Measurements from ENCODE around the gene BRAP.

BRAP gene

DNA sequence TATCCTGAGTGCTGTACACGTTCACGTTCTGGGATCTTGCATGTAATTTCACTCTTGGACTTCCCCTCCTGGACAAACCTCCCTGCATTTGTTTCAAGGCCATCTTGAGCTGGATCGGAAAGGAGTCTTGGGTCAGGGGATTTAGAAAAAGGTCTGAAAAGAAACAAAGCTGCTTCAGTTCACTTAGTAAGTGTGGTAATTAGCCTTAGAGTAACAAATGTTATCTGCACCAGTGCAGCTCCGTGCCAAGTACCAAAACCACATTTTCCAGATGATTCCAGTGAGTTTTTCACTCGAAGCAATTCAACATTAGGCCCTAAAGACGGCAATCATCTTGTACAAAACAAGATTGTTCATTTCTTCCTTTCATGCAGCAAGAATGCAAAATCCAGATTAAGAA, 47.2 kb downstream of the BRAP start:
- TF ChIP-seq REST (IDR thresholded peaks at IDR 0.05; ENCODE audit: insufficient read depth in 1 of 2, low read depth in 2 of 2, low read length in 2 of 2) (no peak), SIN3A (IDR thresholded peaks at IDR 0.05; ENCODE audit: borderline replicate concordance, insufficient read depth, low read length) (no peak), TAF1 (IDR thresholded peaks at IDR 0.05; ENCODE audit: borderline replicate concordance, insufficient read depth, low read length) (no peak), POLR2AphosphoS5 (IDR thresholded peaks at IDR 0.05; ENCODE audit: low read depth, low read length) (no peak), FOXP2 (optimal IDR thresholded peaks at IDR 0.05; ENCODE audit: borderline replicate concordance, extremely low read depth, extremely low read length, insufficient read depth) (no peak)

DNA sequence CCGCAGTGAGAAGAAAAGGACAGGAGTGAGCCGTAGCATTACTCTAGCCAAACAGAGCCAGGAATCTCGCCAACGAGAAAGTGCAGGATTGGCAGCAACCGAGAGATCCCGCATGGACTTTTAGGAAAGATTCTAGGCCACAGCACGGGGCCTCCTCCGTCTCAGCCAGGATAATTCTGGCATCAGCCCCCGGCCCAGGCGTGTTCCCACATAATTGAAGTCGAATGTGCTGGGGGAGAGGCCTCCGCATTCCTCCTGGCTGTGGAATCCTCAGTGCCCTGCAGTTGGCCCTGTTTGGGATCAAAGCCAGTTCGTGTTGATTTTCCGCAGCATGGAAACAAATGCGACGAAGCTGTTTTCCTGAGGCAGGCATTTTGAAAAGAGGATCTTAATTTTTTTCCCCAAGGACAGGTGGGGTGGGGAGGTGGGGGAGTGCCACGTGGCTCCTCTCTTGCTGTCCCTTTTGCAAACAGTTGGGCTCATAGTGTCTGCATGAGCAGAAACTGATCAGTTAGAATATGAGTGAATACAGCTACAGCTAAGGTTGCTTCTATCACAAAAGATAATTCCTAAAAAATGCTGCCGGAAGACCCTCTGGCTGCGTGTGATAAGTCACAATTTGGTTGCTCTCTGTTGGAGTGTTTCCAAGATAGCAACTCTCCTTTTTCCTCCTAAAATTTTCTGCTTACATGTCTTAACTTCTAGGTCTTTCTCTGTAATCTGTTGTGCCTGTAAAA, 49.4 kb downstream of the BRAP start:
- TF ChIP-seq REST (IDR thresholded peaks at IDR 0.05; ENCODE audit: insufficient read depth in 1 of 2, low read depth in 2 of 2, low read length in 2 of 2) (no peak), FOXP2 (optimal IDR thresholded peaks at IDR 0.05; ENCODE audit: borderline replicate concordance, extremely low read depth, extremely low read length, insufficient read depth) (peak; percentile 54), SIN3A (IDR thresholded peaks at IDR 0.05; ENCODE audit: borderline replicate concordance, insufficient read depth, low read length) (no peak)

DNA sequence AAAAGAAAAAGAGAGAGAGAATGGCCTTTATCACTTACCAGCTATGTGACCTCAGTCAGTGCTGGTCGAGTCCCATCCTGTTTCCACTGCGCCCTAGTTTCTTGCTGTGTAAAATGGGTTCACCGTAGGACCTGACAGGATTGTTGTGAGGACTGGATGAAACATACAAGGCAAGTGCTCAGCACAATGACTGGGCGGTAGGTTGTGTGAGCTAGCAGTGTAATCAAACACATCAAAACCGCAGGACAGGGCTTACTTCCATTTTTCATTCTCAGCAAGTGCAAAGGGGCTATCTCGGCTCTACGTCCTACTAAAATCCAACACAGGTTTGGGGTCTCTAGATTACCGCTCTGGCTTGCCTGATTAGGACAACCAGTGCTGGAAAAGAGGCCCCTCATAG, 50.2 kb downstream of the BRAP start:
- TF ChIP-seq TAF1 (IDR thresholded peaks at IDR 0.05; ENCODE audit: borderline replicate concordance, insufficient read depth, low read length) = no peak
- no peak for TF ChIP-seq REST (IDR thresholded peaks at IDR 0.05; ENCODE audit: insufficient read depth in 1 of 2, low read depth in 2 of 2, low read length in 2 of 2)
- no peak for TF ChIP-seq POLR2AphosphoS5 (IDR thresholded peaks at IDR 0.05; ENCODE audit: low read depth, low read length)
- no peak for TF ChIP-seq SIN3A (IDR thresholded peaks at IDR 0.05; ENCODE audit: borderline replicate concordance, insufficient read depth, low read length)

- TF ChIP-seq SIN3A (IDR thresholded peaks at IDR 0.05; ENCODE audit: borderline replicate concordance, insufficient read depth, low read length) (no peak), TAF1 (IDR thresholded peaks at IDR 0.05; ENCODE audit: borderline replicate concordance, insufficient read depth, low read length) (no peak), FOXP2 (optimal IDR thresholded peaks at IDR 0.05; ENCODE audit: borderline replicate concordance, extremely low read depth, extremely low read length, insufficient read depth) (no peak), REST (IDR thresholded peaks at IDR 0.05; ENCODE audit: insufficient read depth in 1 of 2, low read depth in 2 of 2, low read length in 2 of 2) (no peak), POLR2AphosphoS5 (IDR thresholded peaks at IDR 0.05; ENCODE audit: low read depth, low read length) (no peak)
Observed at GRCh38 chr12:111628505-111629260, 57.1 kb downstream of the BRAP start.
